ENCODE data around the gene FAU.

FAU gene

GRCh38 chr11:65120831-65121230 lies 1.1 kb downstream of the FAU start:
- no peak for TF ChIP-seq ZNF18 (tag by site-specific recombination; IDR thresholded peaks at IDR 0.05)
- no peak for TF ChIP-seq ZNF433 (tag by site-specific recombination; IDR thresholded peaks at IDR 0.05; ENCODE audit: low read depth)
- TF ChIP-seq ZNF677 (tag by site-specific recombination; IDR thresholded peaks at IDR 0.05), result no peak
- no peak for TF ChIP-seq ZBTB1 (tag by site-specific recombination; IDR thresholded peaks at IDR 0.05)
- no peak for TF ChIP-seq ZNF155 (tag by site-specific recombination; IDR thresholded peaks at IDR 0.05)
- TF ChIP-seq, protein P1, sequence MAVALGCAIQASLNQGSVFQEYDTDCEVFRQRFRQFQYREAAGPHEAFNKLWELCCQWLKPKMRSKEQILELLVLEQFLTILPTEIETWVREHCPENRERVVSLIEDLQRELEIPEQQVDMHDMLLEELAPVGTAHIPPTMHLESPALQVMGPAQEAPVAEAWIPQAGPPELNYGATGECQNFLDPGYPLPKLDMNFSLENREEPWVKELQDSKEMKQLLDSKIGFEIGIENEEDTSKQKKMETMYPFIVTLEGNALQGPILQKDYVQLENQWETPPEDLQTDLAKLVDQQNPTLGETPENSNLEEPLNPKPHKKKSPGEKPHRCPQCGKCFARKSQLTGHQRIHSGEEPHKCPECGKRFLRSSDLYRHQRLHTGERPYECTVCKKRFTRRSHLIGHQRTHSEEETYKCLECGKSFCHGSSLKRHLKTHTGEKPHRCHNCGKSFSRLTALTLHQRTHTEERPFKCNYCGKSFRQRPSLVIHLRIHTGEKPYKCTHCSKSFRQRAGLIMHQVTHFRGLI (tag by site-specific recombination; IDR thresholded peaks at IDR 0.05), result no peak
- TF ChIP-seq ZBTB26 (tag by site-specific recombination; optimal IDR thresholded peaks at IDR 0.05), result no peak
- TF ChIP-seq ZNF621 (tag by site-specific recombination; IDR thresholded peaks at IDR 0.05), result no peak
- TF ChIP-seq ZNF76 (tag by site-specific recombination; IDR thresholded peaks at IDR 0.05; ENCODE audit: borderline replicate concordance, low read depth), result no peak
- TF ChIP-seq, protein P2, sequence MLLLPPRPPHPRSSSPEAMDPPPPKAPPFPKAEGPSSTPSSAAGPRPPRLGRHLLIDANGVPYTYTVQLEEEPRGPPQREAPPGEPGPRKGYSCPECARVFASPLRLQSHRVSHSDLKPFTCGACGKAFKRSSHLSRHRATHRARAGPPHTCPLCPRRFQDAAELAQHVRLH (tag by site-specific recombination; IDR thresholded peaks at IDR 0.05), result no peak
- no peak for TF ChIP-seq PRDM1 (tag by site-specific recombination; IDR thresholded peaks at IDR 0.05)
- TF ChIP-seq, protein P3, sequence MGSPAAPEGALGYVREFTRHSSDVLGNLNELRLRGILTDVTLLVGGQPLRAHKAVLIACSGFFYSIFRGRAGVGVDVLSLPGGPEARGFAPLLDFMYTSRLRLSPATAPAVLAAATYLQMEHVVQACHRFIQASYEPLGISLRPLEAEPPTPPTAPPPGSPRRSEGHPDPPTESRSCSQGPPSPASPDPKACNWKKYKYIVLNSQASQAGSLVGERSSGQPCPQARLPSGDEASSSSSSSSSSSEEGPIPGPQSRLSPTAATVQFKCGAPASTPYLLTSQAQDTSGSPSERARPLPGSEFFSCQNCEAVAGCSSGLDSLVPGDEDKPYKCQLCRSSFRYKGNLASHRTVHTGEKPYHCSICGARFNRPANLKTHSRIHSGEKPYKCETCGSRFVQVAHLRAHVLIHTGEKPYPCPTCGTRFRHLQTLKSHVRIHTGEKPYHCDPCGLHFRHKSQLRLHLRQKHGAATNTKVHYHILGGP (tag by site-specific recombination; IDR thresholded peaks at IDR 0.05), result no peak
- TF ChIP-seq, protein P4, sequence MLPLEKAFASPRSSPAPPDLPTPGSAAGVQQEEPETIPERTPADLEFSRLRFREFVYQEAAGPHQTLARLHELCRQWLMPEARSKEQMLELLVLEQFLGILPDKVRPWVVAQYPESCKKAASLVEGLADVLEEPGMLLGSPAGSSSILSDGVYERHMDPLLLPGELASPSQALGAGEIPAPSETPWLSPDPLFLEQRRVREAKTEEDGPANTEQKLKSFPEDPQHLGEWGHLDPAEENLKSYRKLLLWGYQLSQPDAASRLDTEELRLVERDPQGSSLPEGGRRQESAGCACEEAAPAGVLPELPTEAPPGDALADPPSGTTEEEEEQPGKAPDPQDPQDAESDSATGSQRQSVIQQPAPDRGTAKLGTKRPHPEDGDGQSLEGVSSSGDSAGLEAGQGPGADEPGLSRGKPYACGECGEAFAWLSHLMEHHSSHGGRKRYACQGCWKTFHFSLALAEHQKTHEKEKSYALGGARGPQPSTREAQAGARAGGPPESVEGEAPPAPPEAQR (tag by site-specific recombination; IDR thresholded peaks at IDR 0.05), result no peak
- Histone ChIP-seq H3K4me1 (ENCODE audit: control insufficient read depth, insufficient read depth, low read length) (peaks cover 3% of the 10 kb centered on the region; the same call in 1 of the 2 replicates), H3K36me3 (ENCODE audit: control insufficient read depth in 2 of 2, insufficient read depth in 1 of 2, low read length in 2 of 2) (peaks cover 3 to 61% of the 10 kb centered on the region in 2 experiments; a peak in 2 of 3 replicates), H3K9me3 (ENCODE audit: control insufficient read depth, insufficient read depth, low read depth, low read length) (no peaks in the 10 kb centered on the region), H3K4me3 (ENCODE audit: low read depth, low read length) (no peak overlapping the region; the same call in 1 of the 2 replicates), H3K27ac (ENCODE audit: extremely low read depth, low read depth, low read length) (no peak overlapping the region; the same call in 1 of the 2 replicates)
- POLR2A ChIA-PET, result interaction anchor here (0.6 to 3.2 kb wide), 4 partner anchors 9 to 916 kb away, joined by 3 to 57 read pairs (median 36); partner anchors contain the start of genes SYVN1, TM7SF2 and VPS51
- CTCF ChIA-PET, result interaction anchor here (1.0 to 3.4 kb wide), 4 partner anchors 10 to 233 kb away, joined by 3 to 37 read pairs (median 5); partner anchors contain the start of gene TM7SF2

DNA sequence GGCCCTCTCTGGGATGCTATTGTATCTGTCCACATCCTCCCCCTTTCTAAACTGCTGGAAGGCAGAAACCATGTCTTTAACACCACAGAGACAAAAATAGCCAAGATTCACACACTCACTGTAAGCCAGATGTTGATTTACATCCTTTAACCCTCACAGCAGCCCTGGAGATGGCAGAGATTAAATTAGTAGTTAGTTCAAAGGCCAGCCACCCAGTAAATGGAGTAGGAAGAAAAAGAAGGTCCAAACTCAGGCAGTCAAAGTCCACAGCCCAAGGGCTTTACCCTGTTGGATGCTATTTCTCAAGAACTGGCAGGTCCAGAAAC lies 2.3 kb downstream of the FAU start:
- peaks cover 3% of the 10 kb centered on the region; the same call in 1 of the 2 replicates for H3K4me1 ChIP-seq (ENCODE audit: control insufficient read depth, insufficient read depth, low read length)
- peaks cover 3 to 61% of the 10 kb centered on the region in 2 experiments; a peak in 2 of 3 replicates for H3K36me3 ChIP-seq (ENCODE audit: control insufficient read depth in 2 of 2, insufficient read depth in 1 of 2, low read length in 2 of 2)
- no peak overlapping the region for H3K27ac ChIP-seq (ENCODE audit: extremely low read depth, low read depth, low read length)
- POLR2A ChIA-PET, result interaction anchor here (1.3 kb wide), 1 partner anchor 62 kb away, joined by 6 read pairs; the partner anchor contains the start of gene CAPN1
- H3K4me3 ChIP-seq (ENCODE audit: low read depth, low read length), result no peak overlapping the region
- CTCF ChIA-PET, result interaction anchor here (1.6 to 3.4 kb wide), 3 partner anchors 9 to 272 kb away, joined by 7 to 37 read pairs (median 10); partner anchors contain the start of gene TM7SF2
- H3K9me3 ChIP-seq (ENCODE audit: control insufficient read depth, insufficient read depth, low read depth, low read length), result no peaks in the 10 kb centered on the region
- TF ChIP-seq ZNF18 (tag by site-specific recombination; IDR thresholded peaks at IDR 0.05), result no peak
- no peak for TF ChIP-seq ZNF629 (tag by site-specific recombination; IDR thresholded peaks at IDR 0.05)
- TF ChIP-seq CTCF (tag by site-specific recombination; IDR thresholded peaks at IDR 0.05), result no peak
- no peak for TF ChIP-seq ZSCAN30 (tag by site-specific recombination; IDR thresholded peaks at IDR 0.05)
- TF ChIP-seq KLF10 (tag by site-specific recombination; IDR thresholded peaks at IDR 0.05), result no peak
- TF ChIP-seq ZNF707 (tag by site-specific recombination; IDR thresholded peaks at IDR 0.05), result no peak
- no peak for TF ChIP-seq BCL11A (tag by site-specific recombination; IDR thresholded peaks at IDR 0.05; ENCODE audit: low read depth)
- TF ChIP-seq KLF17 (tag by site-specific recombination; IDR thresholded peaks at IDR 0.05), result no peak
- TF ChIP-seq ZNF394 (tag by site-specific recombination; IDR thresholded peaks at IDR 0.05; ENCODE audit: borderline replicate concordance), result no peak
- TF ChIP-seq ZNF768 (tag by site-specific recombination; IDR thresholded peaks at IDR 0.05), result no peak

All from HEK293 (cell line).